HG03342 (cell line): ENCODE measurements around the gene NDUFB2.
"Not testable (repeated sequence)": the region's sequence is repeated elsewhere in the genome, so short reads cannot be mapped to it uniquely, and the experiment has no call there.

Experiments used
- ATAC-seq: cut with Tn5 transposase; IDR thresholded peaks from one replicate; pipeline ENCODE4 v1.9.1; 2021; ENCODE audit warnings: mild to moderate bottlenecking, moderate library complexity; ENCODE audit not compliant: unreplicated experiment

NDUFB2 gene

DNA sequence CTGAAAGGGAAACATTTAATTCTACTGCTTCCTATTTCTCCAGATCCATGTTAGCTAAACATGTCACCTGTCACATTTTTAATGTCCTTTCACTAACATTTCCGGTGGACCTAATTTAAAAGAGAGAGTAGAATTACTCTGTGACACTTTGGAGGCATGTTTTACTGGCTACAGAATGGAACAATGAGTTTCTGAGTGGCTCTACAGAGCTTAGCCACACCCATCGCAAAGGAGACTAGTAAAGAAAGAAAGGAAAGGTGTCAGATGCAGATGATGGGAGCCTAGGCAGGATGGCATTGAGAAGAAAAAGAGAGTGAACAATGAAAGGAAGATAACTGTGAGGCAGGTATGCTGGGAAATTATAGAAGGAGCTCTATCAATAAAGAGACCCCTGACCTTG, 35.9 kb downstream of the NDUFB2 start:
- ATAC-seq = no peak

DNA sequence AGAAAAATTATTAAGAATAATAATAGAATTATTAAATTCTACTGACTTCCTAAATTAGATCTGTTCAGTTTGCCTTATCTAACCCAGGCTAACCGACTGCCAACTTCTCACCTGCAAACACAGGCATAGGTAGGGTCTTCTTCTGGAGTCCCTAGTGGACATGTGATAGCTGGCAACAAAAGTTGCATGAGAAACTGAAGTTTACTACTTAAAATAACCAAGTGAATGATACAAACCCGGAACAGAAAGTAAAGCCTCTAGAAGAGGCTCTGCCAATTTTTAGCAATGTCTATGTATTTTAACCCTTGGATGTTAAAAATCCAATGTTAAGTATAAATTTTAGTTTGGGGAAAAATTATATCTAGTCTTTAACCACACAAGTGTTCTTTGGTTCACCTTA, 37.6 kb downstream of the NDUFB2 start:
- ATAC-seq = no peak

DNA sequence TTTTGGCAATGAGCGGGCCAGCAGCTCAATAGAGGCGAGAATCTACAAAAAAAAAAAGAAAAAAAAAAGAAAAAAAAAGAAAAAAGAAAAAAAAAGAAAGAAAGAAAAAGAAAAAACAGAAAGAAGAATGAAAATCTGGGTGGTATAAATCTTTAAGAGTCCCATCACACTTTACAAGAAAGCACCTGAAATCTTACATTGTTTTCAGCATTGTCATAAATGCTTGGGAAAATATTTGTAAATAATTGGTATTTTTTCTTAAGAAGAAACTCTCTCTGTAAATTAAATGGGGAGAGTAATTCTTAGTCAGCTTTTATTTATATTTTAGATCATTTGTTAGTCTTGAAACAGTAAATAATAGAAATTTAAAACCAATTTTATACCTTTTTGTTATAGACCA, 38.2 kb downstream of the NDUFB2 start:
- no peak for ATAC-seq

DNA sequence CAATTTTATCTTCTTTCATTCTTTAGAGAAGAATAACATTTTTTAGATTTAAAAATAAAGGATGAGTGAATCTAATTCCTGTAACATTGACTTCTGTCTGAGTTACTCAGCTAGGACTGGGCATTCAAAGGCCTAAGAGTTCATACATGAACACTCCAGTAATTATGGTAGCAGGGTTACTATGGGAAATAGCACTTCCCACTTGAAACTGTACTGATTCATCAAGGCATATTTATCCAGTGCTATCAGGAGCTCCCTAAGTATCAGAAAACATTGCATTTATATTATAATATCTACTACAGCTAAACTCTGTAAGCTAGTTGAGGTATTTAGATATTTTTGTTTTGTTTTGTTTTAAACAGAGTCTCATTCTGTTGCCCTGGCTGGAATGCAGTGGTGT, 41.8 kb downstream of the NDUFB2 start:
- no peak for ATAC-seq

DNA sequence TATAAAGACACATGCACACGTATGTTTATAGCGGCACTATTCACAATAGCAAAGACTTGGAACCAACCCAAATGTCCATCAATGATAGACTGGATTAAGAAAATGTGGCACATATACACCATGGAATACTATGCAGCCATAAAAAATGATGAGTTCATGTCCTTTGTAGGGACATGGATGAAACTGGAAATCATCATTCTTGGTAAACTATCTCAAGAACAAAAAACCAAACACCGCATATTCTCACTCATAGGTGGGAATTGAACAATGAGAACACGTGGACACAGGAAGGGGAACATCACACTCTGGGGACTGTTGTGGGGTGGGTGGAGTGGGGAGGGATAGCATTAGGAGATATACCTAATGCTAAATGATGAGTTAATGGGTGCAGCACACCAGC, 46.7 kb downstream of the NDUFB2 start:
- not testable (repeated sequence) for ATAC-seq

DNA sequence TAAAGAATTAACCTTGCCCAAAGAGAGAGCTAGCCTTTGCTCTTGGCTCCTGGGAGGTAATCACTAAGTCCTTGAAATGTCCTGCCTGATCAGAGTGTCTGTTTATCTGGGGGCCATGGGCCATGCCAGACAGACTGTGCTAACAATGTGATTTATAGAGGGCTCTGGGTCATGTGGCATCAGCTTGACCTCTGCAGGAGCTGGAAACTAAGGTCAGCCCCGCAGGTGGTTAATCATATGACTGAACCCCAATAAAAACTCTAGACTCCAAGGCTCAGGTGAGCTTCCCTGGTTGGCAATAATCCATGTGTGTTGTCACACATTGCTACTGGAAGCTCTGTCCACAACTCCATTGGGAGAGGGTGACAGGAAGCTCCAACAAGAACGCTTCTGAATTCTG, 47.5 kb downstream of the NDUFB2 start:
- ATAC-seq = no peak

DNA sequence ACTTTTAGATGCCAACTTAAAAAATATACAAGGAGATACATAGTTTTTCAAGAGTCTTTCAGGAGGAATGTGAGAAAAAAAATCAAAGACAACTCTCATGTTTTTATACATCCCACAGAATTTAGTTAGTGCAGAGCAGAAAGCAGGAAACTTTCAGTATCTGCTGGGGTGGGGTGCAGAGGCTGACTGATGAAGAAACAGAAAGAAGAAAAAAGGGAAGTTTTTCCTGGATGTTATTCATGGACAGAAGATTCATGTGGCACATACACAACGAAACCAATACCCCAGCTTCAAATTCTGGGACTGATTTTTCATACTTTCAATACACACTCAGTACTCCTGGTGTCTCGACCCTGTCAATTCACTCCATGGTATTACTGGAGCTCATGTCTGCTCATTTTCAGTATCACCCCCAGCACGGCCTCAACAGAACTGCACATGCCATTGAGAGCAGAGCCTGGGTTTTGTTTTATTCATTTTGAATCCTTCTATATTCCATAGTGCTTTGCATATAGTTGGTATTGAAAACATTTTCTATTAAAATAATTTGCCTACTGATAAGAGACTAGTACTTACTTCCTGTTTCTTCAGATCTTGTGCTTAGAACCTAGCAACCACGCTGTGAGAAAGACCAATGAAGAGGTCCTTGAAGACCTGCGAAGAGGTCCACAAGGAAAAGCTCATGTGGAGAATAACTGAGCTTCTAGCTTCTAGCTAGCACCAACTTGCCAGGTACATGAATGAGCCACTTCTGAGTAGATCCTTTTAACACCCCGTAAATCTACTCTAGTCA, 49.0 kb downstream of the NDUFB2 start:
- ATAC-seq = no peak

DNA sequence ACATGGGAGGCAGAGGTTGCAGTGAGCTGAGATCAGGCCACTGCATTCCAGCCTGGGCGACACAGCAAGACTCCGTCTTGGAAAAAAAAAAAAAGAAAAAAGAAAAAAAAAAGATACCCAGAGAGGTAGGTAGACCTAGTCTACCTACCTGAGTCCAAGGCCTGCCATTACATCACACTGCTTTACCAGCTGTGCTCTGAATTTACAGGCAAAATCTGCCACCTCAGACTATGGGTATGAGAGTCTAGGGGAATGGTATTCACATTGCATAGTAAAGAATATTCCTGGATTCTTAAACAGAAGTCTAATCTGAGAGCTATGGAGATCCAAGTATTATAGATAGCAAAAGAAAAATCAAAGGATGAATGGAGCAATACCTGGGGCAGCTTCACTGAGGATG, 50.2 kb downstream of the NDUFB2 start:
- no peak for ATAC-seq

DNA sequence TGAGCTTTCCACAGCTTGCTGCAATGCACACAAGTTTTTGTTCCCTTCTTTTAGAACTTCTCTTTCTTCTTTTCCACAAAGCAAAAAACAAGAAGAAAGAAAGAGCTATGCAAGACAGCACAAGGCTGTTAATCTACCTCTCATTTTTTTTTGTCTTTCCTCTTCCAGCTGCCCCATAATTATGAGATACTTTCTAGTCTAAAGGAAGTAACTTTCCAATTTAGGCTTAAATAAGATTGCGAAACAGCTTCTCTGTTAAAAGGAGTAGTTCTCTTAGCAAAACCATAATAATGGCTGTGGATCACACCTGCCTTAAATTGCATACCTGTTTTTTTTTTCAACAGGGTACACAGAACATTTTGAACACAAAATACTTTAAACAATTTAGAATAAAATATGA, 56.0 kb downstream of the NDUFB2 start:
- no peak for ATAC-seq

DNA sequence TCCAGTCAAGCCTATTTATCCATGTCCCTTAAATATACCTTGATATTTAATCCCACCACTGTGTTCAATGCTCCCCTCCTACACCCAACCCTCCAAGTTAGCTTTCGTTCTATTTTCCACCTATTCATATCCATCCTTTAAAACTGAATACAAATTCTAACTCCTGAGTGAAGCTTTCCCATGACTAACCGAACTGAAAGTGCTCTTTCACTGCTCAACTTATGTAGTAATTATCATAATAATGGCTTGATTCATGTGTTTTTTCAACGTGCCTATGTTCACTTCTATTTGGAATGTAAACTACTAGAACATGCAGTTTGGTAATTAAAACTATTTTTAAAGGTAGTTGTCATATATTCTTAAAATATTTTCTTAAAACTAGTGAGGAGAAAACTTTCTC, 58.0 kb downstream of the NDUFB2 start:
- ATAC-seq = no peak
